CD4-positive, alpha-beta T cell treated with Interleukin-21 for 1 hour (primary cell): ENCODE results near the gene TLCD5.

Source experiments
- DNase-seq: peaks from one replicate; pipeline ENCODE4 v3.0.0-alpha.2; 2020

Gene TLCD5

DNA sequence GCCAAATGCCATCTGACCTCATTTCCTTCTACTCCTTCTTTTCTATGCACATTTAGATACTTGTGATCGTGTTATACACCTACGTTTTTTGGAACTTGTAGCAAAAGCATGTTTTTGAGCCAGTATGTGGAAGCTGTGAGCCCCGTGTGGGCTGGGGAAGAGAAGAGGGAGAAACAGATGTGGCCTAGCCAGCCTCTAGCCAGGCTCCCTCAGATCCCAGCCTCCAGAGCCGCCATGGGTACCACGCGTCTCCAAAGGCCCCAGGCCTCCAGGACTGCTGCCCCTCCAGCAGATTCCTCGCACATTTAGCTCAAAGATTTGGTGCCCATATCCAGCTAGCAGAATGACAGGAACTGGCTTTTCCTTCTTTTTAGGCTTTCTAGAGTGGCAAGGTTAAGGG is 17.0 kb upstream of the TLCD5 start:
- no peak for DNase-seq

DNA sequence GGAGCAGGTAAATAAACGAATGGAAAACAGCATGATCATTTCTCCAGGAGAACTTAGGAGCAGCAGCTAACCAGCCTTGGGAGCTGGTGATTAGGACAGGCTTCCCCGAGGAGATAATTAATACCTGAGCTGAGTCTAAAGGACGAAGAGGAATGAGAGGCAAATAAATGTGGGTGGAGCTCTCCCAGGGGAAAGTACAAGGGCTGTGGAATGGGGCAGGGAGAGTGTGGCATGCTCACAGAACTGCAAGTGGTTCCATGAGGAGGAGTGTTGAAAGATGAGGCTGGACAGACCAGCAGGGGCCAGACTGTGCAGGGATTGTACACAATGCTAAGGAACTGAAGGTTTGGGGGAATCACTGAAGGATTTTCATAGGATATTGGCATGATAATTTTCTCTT is 14.2 kb upstream of the TLCD5 start:
- no peak for DNase-seq

DNA sequence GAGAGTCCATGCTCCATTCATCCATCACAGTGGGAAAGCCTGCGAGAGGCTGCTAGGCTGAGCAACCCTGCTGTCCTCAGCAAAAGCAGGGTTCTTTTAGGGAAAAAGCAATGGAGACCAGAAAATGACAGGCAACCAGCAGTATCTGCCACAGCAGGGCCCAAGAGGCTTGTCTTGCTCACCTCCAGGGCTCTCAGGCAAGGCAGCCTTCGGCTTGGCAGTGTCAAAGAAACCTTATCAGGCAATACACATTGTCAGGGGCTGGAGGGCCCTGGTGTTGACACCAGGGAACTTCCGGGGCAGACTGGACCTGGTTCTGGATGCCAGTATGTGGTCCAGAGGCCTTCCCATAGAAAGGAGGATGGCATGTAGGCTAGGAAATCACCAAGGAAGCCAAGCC is 10.2 kb upstream of the TLCD5 start:
- DNase-seq = no peak

DNA sequence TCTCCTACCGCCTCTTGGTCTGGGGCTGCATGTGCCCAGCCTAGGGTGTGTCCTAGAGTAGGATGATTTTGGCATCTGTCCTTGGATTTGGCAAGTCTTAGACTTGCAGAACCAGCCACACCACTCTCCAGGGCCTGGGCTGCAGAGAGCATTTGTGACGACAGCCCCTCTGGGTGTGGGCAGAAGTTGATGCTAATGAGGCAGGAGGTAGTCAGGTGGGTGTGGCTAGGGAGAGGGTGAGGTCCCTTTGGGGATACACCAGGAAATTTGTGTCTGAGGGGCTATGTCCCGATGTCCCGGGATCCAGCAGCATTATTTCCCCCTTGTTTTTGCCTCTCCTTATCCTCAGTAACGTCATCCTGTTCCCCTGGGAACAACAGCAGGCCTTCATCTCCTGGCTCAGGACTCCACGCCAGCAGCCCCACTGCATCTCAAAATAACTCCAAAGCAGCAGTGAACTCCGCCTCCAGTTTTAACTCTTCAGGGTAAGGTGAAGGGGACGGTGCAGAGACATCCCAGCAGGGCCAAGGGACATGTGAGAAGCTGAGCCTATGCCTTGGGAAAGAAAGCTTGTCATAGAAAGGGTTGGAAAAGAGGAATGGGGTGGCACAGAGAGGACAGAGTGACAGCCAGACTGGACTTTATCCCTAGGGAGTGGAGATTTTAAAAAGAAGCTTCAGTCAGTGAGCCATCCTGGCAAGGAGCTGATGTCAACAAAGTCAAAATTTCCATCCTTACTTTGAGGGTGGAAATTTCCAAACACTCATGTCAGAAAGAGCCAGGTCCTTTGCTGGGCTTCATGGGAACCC is 8.0 kb upstream of the TLCD5 start:
- DNase-seq = no peak

DNA sequence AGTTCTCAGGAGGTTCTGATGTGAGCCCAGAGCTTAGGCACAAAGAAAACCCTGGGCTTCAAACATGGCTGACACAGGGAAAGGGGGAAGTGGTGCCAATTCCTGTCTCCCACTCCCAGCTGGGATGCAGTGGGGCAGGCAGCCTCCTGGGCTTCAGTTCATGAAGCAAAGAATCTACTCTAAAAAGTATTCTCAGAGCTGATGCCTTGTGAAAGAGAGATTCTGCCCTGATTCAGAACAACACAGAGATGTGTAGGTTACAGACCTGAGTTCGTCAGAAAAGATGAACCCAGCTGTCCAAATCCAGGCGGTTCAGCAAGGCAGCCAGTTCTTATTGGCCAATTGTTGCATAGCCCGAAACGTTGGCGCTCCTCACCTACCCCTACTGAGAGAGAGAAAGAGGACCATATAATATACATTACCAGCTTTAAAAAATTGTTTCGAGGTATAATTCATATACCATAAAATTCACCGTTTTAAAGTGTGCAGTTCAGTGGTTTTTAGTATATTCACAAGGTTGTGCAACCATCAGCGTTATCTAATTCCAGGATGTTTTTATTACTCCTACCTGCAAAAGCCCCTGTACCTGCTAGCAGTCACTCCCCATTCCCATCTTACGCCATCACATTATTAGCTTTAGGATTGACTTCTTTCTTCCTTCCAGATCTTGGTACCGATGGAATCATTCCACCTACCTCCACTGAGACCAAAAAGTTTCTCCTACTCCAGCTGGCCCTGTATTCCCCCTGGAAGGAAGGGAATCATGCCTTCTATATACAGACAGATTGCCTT is 7.2 kb upstream of the TLCD5 start:
- DNase-seq = no peak

DNA sequence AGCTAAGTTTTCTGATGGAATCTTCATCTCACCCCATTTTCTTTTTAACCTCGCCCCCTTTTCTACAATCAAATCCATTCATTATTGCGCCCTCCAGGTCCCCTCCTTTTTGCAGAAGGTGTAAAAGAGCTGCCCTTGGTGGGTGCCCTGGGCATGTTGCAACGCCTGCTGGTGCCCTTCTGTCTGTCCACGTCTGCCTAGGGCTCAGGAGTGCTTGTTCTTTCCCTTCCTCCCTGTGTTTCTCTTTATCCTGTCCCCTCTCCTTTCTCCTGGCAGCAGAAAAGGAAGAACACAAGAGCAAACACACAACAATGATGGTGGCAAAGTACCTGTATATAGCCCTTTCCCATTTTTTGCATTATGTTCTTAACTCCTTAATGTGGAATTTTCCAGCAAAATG is 6.2 kb upstream of the TLCD5 start:
- no peak for DNase-seq

DNA sequence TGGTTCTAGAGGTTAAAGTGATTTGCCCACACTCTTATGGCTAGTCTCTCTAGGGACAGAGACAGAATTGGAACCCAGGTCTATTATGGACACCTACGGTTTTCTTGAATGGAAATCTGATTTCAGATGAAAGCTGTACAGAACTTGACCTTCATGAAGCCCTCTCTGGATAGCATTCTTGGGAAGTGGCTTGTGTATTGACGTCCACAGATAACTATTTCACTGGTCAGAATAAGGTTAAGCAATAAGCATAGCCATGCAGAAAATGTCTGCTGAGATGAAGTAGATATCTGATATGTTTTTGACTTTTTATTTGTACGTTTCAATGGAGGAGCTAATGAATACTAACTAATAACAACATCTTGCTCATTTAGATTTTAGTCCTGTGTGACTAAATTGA is 1.1 kb downstream of the TLCD5 start:
- no peak for DNase-seq

DNA sequence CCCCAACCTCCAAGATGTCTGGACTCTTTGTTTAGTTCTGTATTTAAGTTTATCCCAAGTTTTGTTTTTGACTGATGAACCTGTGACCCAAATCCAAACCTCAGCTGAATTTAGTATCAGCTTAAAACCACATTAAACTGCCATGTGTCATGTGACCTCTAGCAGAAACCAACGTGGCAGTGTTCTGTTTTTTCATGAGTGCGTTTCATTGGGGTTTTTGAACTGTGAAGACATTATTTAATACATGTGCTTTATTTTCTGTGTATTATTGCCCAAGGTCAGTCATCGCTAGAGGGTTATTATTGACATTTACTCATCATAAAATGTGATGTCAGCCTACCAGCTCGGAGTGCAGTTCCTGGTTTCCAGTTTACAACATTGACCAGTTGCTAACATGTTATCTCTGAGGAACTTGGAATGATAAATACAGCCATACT is 1.8 kb downstream of the TLCD5 start:
- DNase-seq = no peak

DNA sequence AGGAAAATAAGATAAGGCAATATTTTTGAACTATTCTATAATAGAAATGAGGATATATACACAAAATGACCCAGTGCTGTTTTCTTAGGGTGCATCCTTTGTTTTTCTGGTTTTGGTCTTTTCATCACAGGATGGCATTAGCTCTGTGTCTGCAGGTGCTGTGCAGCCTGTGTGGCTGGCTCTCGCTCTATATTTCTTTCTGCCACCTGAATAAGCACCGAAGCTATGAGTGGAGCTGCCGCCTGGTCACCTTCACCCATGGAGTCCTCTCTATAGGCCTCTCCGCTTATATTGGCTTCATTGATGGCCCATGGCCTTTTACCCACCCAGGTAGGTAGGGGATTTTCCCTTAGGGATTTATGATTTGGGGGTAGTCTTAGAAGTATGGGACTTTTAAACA is 2.2 kb downstream of the TLCD5 start:
- no peak for DNase-seq

DNA sequence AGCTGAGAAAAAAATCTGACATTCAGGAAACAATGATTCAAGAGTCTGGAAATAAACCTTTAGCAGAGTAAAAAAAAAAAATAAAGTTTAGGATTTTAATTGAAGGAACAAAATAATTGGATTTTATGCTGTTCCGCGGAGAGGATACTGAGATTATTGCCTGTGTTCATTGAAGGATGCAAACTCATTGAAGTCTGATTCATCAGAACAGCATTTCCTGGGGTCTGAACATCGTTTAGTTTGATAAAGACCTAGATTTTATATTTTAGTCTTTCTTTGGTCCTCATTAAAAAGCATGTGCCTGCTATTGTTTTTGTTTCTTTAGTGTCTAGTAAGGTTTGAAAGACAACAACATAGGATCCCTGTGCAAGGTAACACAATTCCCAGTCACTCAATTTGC is 4.5 kb downstream of the TLCD5 start:
- DNase-seq = no peak

DNA sequence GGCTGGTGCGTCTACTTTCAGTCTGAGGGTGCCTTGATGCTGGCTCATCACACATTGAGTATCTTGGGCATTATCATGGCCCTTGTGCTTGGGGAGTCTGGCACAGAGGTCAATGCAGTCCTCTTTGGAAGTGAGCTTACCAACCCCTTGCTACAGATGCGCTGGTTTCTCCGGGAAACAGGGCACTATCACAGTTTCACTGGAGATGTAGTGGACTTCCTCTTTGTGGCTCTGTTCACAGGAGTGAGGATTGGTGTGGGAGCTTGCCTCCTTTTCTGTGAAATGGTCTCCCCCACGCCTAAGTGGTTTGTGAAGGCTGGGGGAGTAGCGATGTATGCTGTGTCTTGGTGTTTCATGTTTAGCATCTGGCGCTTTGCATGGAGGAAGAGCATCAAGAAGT is 4.9 kb downstream of the TLCD5 start:
- DNase-seq = no peak

DNA sequence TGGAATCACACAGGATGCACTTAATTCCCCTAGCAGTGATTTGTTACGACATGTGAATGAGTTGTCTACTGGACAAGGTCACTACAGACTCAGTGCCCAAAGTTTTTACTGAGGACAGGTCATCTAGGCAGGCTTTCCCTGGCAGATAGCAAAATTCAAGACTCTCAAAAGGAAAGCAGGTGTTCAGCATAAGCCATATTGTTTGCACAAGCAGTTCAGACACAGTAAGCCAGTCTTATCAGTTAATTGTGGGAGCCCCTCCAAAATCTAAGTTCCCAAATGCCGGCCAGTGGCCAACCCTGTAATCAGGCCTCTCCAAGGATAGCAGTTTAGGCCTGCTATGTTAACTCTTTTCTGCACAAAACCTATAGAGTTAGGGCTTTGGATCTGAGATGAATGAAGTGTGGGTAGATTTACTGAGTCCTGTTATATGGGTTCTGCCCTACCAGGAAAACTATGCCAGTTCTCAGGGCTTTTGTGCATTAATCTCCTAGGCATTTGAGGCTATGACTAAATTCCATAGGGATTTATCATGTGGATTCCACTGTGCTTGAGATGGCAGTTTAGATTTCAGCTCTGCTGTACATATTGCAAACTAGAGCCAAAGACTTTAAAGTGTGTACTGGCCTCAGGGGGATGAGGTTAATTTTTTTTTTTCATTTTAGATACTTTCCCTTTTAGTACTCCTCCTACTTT is 6.3 kb downstream of the TLCD5 start:
- no peak for DNase-seq

DNA sequence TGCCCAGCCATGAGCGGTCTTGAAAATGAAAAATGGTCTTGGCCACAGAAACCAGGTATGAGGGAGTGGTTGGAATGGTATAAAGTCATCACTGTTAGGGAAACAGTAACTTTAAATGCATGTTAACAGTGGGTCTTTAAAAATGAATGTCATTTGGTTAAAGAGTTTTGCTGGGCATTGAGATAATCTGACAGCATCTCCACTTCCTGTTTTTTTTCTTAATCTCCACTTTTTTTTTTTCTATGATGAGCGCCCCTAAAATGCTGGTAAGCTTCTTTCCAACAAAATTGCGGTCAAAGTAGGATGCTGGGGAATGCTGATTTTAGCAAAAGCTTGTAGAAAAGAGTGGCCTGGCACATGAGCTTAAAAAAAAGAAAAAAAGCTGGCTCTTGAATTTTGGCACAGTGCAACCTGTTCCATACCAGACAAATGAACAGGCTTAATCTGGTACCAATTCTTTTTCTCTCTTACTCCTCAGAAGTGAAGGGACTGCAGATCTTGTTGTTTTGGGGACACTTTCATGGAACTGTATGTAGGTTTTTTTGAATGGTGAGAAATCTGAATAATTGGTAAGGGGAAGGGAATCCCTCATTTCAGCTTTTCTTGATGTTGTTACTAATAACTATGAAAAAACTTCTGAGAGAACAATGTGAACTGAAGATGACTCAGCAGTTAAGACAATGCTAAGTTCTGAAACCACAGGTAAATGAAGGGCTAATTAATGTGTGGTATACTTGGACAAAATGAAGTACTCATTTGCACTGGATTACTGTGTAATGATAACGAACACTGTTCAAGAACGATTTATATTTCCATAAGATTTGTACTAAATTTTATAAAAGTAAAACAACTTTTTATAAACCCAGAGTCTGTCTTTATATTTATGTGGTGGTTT is 8.0 kb downstream of the TLCD5 start:
- no peak for DNase-seq

DNA sequence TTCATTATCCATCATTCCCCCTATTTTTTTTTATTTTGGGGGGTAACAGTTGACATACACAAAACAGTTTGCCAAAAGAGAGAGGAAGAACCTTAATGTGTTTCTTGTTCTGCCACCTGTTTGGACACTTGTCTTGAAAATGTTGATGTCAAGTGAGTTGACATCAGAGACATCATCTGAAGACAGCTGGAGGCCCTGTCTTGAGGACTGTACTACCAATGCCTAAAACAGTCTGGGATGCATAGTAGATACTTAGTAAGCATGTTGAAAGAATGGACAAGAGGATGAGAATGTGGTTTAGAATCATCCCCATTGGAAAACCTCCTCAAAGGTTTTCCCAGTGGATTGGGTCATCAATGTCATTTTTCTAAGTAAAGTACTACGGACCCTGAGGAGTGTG is 8.7 kb downstream of the TLCD5 start:
- DNase-seq = no peak

DNA sequence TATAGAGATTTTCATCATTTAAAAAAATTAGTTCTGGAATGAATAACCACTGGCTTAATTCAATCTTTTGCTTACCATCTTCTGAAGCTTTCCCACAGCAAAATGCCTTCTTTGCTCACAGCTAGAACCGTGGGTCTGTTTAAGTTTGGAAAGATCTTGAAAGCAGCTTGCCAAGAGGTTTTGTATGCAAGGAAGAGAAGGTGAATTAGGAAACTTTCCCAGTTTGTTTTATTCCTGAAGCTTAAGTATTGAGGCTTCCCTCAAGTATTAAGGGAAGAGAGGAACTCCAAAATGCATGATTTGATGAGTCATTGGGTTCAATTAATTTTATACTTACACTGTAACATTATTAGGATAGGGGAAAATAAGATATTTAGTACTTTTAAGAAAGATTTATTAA is 9.2 kb downstream of the TLCD5 start:
- no peak for DNase-seq

DNA sequence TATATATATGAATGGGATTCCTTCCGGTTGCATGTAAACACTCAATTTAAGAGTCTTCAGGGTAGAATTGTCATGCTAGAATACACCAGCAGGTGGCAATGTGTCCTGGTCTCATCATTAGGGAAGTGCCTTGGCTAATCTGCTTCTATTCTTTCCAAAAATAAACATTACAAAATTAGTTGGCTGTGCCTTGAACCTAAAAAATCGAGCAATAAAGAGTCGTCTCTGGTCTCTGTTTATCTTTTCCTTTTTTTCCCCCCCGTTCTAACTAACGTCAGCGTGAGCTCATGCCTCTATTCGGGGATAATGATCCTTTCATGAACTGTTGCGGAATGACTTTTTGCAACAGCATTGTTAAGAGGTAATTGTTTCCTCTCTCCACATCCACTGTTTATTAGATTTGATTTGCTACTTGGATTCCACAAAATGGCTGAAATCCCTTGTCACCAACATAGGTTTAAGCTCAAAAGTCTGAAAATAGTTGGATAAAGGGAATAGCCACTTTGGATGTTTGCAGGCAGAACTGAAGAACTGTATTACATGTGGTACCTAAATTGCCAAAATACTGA is 9.9 kb downstream of the TLCD5 start:
- peak; percentile 80 for DNase-seq

DNA sequence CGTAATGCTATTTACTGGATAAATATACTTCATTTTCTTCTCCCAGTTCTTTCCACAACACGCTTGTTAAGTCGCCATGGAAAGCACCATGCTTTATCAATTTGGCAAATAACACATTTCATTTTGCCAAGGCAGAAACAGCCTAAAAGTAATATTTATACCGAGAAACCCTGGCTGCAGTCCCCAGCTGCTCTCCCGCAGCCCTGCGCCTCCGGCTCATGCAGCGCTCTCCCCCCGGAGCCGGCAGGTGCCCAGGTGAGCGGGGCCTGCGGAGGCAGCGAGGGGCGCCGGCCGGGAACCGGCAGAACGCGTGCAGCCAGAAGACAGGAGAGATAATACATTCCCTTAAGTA is 10.4 kb downstream of the TLCD5 start:
- DNase-seq = no peak

DNA sequence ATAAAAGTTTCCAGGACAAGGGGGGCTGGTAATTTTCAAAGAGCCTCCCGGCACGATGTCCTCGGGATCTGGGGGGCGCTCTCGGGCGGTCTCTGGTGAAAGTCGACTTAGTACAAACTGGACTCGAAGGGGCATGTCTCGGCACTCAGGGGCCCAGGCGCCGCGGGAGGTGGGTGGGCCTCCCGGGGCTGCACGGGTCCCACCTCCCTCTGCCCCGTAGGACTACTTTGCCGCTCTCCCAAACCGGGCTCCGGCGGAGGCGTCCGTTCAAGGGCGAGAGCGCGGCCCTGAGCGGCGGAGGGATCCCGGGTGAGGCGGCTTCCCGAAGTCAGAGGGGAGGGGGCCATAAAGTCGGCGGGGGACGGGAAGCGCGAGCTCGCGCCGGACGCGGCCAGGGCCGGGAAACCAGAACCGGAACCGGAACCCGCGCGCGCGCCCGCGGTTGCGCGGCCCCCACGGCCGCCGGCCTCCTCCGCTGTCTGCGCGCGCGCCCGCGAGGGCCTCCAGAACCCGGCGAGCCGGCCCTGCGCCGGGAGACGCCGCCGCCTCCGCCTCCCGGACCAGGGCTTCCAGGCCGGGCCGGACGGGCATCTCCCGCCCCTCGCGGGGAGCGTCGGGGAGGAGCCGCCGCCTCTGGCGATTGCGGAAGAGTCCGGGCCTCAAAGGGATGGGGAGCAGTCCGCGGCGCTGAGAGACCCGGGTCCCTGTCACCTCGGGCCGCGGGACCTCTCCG is 11.0 kb downstream of the TLCD5 start, which contains the start of gene ARHGEF12:
Gene ARHGEF12 (plus strand): TSS at position 506 of the 733 bp plus-strand sequence. CDS start 831 bp downstream, outside the sequence.
- DNase-seq = peak; percentile 83

DNA sequence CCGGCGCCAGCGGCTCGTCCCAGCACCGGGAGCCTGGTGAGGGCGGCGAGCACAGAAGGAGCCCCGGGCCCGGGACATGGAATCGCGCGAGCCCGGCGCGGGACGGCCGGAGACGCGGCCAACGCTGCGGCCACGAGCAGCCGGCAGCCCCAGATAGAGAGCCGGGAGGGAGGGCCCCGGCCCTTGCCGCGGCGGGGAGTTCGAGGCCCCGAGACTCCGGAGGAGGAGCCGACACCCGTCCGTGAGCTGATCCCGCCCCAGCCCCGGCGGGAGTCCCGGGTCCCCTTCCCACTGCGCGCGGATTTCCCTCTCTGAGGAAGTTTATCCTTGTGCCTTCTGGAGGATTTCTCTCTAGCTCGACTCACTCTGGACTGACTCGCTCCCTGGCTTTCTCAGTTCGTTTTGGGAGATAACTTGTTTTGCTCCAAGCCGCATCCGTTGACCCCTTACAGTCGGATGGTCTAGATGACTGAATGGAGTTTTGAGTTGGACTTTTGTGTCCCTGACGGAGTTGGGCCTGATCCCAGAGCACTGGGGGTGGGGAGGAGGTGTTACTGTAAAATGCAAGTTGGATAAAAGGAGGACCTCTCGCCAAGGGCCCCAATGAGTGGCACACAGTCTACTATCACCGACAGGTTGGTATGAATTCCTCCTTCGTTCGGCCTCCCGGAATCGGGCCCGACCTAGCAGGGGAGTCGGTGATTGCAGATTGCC is 11.7 kb downstream of the TLCD5 start:
- peak; percentile 17 for DNase-seq

DNA sequence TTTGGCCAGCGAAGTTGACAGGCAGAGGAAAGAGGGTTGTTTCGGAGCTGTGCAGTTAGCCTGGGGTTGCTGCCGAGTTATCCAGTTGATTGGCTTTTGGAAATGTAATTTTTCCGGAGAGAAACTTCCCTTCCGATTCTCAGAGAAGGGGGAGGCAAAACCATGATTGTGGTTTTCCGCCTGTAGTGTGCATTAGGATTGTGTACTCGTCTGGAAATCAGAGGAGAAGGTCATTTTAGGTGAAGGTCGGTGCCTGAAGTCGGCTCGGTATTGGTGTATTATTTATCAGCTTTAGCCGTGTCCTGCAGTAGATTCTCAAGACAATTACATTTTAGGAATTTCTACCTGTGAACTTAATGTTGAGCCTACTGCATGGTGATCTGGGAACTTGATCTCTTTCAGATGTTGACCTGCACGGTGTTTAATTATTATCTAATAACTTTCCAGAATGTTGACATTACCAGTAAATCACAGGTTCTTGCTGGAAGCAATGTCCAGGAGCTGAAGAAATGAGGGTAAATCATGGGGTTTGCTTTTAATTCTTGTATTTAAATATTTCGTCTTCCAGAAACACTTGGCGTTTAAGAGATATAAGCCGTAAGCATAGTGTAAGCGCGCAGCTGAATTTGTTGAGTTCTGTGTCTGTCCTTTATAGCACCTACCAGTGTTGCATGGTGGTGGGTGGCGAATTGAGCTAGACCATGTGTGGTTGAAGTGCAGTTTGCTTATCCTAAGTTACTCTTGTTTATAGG is 12.4 kb downstream of the TLCD5 start:
- DNase-seq = no peak
